NB4 (cell line): ENCODE data around the gene ZXDA.

Experiments used
- MAX ChIP-seq: IDR thresholded peaks from 2 replicates; pipeline ENCODE4 v1.6.1; 2011; ENCODE audit warnings: low read depth, low read length
- MYC ChIP-seq: IDR thresholded peaks from 2 replicates; pipeline ENCODE4 v1.6.1; 2011; ENCODE audit warnings: low read depth, low read length
- POLR2A ChIP-seq: IDR thresholded peaks from 2 replicates; pipeline ENCODE4 v1.6.1; 2011; ENCODE audit warnings: mild to moderate bottlenecking; ENCODE audit not compliant: insufficient read length; ENCODE audit errors: extremely low read depth
- TF ChIP-seq, protein P1 (sequence below): IDR thresholded peaks from one replicate; pipeline ENCODE4 v1.5.1; 2012; ENCODE audit warnings: low read depth, low read length

- TF ChIP-seq POLR2A: no peak
- TF ChIP-seq, protein P1, sequence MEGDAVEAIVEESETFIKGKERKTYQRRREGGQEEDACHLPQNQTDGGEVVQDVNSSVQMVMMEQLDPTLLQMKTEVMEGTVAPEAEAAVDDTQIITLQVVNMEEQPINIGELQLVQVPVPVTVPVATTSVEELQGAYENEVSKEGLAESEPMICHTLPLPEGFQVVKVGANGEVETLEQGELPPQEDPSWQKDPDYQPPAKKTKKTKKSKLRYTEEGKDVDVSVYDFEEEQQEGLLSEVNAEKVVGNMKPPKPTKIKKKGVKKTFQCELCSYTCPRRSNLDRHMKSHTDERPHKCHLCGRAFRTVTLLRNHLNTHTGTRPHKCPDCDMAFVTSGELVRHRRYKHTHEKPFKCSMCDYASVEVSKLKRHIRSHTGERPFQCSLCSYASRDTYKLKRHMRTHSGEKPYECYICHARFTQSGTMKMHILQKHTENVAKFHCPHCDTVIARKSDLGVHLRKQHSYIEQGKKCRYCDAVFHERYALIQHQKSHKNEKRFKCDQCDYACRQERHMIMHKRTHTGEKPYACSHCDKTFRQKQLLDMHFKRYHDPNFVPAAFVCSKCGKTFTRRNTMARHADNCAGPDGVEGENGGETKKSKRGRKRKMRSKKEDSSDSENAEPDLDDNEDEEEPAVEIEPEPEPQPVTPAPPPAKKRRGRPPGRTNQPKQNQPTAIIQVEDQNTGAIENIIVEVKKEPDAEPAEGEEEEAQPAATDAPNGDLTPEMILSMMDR: peak; percentile 36
- TF ChIP-seq MYC: no peak
- TF ChIP-seq MAX: no peak
Measured at GRCh38 chrX:57929373-57929772, 19.1 kb upstream of the ZXDA start.
